Stomach (tissue), 4 donors: ENCODE data around the gene LOXL1.

Experiments used
- CTCF ChIP-seq, 7 experiments: fragments of 450-650 bp in 4 of 7; fragments of 200-600 bp in 3 of 7; sonication (generic) in 3 of 7; IDR thresholded peaks; one replicate each; pipeline ENCODE4 v1.5.1; 2016 to 2019; ENCODE audit warnings: antibody characterized with exemption in 7 of 7, control low read depth in 2 of 7, mild to moderate bottlenecking in 1 of 7
- POLR2A ChIP-seq, 4 donors: fragments of 450-650 bp; IDR thresholded peaks; one replicate each; pipeline ENCODE4 v1.6.1; 2016; ENCODE audit warnings: antibody characterized with exemption in 4 of 4, control low read depth in 2 of 4, mild to moderate bottlenecking in 1 of 4, moderate library complexity in 1 of 4

GRCh38 chr15:73948982-73949381, 22.7 kb downstream of the LOXL1 start:
- TF ChIP-seq CTCF (IDR thresholded peaks at IDR 0.05) (no peak), POLR2A (IDR thresholded peaks at IDR 0.05) (no peak)
